ENCODE results near the gene N4BP2L2.
"Not testable (repeated sequence)": the region's sequence is repeated elsewhere in the genome, so short reads cannot be mapped to it uniquely, and the experiment has no call there.

Gene N4BP2L2

DNA sequence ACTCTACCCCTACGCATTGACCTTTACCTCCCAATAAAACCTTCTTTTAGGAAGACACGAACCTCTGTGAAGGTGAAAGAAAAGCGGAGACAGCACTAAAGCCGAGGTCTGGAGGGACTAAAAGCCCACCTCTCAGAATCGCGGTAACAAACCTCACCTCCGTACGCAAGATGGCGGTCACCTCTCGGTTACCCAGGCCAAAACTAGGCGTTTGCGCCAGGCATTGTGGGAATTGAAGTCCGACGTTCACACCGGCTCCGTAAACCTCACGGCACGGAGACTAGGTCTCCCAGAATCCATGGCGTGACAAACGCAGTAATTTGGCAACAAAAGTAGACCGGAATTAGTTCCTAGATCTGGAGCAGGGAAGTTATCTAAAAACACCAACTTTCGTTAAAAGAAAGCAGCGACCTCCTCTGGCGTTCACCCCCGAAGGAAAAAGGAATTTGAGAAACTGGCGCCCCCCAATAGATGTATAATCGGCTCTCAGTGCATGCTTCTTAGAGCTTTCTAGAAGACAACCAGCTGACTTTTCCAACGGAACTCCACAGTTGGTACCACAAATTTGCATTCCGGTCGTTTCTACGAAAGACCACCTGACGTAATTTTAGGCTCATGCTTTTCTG lies at the start of gene N4BP2L2:
N4BP2L2 (minus strand) TSS at position 175 of the 626 bp plus-strand sequence. CDS start 1,768 bp downstream, outside the sequence.
- peak; percentile 95 for DNase-seq (ENCODE audit: low read depth)

DNA sequence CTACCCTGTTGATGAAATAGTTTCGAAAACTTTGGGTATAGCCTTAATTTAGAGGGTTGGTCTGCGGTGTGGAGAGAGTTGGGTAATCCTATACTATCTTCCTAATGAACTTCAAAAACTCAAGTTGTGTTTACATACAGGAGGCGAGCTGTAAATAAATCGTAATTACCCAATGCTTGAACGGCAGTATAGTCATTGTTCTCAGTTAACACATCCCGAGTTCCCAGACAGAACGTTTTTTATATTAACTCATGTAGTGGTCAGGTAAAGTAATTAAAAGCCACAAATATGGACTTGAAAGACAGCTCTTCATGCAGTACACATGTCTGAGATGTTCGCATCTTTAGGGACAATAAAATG lies 49.2 kb upstream of the N4BP2L2 start:
- no peak for DNase-seq (ENCODE audit: low read depth)

DNA sequence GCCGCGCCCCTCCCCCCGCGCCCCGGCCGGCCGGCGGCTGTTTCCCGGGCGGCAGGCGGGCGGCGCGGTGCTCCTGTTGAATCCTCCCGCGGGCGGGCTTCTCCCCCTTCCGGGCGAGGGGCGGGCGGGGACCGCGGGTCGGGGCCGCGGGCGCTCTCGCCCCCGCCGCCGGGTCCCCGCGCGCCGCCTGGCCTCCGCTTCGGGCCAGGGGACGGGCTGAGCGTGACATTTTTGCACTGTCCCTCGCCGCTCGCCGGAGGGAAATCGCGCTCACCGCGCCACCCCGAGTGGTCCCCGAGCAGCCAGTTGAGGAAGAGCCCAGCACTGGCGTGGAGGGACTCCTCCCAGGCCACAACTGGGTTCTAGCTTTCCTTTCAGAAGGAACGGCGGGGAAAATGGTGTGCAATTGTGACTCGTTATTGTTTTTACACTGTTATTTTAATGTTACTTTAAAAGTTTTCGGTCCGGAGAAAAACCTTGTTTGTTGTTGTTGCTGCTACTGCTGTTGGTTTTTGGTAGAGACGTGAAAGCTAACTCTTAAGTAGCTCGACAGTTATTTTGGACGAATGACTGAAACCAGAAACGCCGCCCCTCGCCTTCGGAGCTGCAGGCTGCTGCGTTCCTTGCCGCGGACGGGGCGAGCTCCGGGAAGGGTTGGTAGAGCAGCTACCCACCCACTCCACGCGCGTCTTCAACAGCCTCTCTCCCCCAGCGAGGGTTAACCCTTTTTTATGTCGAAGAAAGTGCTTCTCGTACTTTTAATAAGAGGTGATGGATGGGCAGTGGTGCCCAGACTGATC lies 48.6 kb upstream of the N4BP2L2 start:
- DNase-seq (ENCODE audit: low read depth) = no peak

DNA sequence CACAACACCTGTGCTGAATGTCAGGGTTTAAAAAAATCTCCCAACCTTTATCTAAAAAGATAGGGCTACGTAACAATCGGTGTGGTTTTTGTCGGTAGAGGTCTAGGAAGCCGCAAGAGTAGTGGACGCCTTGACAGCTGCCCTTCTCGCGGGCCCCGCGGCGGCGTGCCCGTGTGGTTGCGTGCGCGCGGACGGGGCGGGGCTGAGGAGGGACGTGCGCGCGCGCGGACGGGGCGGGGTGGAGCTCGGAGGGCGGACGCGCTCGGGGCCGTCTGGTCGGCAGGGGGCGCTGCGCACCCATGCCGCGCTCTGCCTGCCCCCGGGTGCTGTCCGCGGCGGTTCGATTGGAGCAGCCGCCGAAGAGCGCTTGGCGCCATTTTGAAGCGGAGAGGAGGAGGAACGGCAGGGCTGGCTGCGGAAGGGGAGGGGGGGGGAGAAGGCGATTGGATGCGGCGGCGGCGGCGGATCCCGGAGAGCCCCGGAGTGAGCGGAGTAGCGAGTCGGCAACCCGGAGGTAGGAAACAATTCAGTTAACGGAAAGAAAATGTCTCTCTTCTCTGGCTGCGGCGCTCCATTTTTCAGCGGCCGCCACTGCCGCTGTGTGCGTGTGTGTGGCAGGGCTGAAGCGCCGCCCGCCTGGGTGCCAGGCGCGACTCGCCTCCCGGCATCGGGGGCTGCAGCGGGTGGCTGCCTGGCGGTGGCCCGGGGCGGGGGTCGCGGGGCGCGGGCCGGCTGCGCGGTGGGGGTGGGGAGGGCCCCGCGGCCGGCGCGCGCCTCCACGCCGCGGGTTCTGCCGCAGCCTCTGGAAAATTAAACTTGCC lies 47.7 kb upstream of the N4BP2L2 start, which contains the start of gene PDS5B:
PDS5B (plus strand) TSS at position 373 of the 821 bp plus-strand sequence. CDS start 62,321 bp downstream, outside the sequence.
- peak; percentile 55 for DNase-seq (ENCODE audit: low read depth)

DNA sequence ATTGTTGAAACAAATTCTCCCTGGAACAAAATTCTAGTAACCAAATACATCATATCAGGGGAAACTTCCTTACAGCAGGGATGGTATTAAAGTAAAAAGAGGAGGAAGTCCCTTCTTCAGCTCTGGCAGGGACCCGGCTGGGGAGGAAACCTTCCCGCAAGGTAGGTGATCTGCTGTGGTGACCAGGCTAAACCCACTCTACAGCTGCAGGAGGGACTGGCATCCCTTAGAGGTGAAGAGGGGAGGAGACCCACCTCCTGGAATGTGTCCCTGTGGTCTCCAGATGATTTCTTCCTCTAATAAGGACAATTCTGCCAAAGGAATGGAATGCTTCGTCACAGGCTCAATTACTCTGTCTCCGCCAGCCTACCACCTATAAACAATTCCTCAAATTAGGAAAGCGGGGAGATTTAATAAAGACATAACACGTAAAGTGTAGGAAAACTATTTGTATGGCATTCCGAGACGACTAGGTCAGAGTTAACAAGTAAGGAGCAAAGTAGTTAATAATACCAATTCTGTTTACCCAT lies 47.0 kb upstream of the N4BP2L2 start:
- no peak for DNase-seq (ENCODE audit: low read depth)

DNA sequence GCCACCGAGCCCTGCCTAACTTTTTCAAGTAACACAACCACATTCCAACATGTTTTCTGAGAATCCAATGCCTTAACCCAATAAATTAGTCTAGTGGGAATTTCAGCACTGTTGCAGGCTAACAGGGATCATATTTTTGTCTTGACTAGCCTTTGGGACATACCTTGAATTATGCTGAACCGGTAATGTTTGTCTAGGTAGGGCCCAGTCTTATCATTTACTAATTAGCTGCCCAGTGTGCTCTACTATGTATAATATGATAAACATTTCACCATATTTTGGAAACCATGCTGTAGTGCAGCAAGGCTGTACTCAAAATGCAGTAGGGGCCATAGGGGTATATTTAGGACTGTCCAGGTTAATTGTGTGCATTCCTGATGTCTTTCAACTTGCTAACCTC lies 44.4 kb upstream of the N4BP2L2 start:
- no peak for DNase-seq (ENCODE audit: low read depth)

DNA sequence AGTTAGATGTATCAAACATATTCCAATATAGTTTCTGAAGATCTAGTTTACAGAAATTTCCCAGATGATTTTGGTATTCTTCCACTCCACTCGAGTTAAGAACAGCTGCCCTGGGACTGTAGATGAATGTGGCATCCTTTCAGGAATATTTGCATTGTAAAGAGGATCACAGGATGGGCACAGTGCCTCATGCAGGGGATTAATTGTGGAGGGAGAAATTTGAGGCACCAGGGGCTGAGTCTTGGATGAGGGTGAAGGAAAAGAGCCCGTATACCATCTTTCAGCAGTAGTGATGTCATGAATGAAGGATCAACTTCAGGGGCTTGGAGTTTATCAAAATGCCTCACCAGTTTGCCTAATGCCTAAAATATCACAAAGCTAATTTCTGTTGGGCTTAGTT lies 43.7 kb upstream of the N4BP2L2 start:
- DNase-seq (ENCODE audit: low read depth) = no peak

DNA sequence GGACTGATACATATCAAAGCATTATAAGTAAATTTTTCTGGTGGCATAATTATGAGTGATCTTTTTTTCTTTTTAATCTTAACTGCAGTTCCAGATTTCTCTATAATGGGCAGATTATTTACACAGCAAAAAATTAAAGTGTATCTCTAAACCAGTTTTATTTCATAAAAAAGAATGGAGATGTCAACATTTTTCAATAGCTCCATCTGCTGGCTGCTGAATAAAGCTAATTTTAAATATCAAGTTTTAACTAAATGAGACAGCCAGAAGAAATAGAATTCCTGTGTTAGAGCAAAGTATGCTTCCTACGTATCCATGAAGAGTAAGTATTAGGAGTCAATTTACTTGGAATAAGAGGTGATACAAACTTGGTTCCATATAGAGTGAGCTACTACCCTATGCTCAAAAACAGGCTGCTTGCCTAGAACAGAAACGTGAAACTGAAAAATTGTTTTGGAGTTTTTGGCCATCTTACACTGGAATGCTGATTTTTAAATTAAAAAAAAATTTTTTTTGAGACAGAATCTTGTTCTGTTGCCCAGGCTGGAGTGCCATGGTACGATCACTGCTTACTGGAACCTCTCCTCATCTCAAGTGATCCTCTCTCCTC lies 42.7 kb upstream of the N4BP2L2 start:
- DNase-seq (ENCODE audit: low read depth) = no peak

DNA sequence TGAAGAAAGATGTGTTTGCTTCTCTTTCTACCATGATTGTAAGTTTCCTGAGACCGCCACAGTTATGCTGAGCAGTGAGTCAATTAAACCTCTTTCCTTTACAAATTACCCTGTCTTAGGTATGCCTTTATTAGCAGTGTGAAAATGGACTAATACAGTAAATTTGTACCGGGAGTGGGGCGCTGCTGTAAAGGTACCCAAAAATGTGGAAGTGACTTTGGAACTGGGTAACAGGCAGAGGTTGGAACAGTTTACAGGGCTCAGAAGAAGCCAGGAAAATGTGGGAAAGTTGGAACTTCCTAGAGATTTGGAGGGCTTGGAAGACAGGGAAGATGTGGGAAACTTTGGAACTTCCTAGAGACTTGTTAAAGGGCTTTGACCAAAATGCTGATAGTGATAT lies 38.4 kb upstream of the N4BP2L2 start:
- no peak for DNase-seq (ENCODE audit: low read depth)

DNA sequence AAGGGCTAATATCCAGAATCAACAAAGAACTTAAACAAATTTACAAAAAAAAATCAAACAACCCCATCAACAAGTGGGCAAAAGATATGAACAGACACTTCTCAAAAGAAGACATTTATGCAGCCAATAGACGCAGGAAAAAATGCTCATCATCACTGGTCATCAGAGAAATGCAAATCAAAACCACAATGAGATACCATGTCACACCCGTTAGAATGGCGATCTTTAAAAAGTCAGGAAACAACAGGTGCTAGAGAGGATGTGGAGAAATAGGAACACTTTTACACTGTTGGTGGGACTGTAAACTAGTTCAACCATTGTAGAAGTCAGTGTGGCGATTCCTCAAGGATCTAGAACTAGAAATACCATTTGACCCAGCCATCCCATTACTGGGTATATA lies 37.1 kb upstream of the N4BP2L2 start:
- DNase-seq (ENCODE audit: low read depth) = not testable (repeated sequence)

DNA sequence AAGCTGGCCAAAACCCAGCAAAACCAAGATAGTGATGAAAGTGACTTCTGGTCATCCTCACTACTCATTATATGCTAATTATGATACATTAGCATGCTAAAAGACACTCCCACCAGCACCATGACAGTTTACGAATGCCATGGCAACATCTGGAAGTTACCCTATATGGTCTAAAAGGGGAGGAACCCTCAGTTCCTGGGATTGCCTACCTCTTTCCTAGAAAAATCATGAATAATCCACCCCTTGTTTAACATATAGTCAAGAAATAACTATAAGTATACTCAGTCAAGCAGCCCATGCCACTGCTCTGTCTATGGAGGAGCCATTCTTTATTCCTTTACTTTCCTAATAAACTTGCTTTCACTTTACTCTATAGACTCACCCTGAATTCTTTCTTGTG lies 22.2 kb upstream of the N4BP2L2 start:
- DNase-seq (ENCODE audit: low read depth) = not testable (repeated sequence)

DNA sequence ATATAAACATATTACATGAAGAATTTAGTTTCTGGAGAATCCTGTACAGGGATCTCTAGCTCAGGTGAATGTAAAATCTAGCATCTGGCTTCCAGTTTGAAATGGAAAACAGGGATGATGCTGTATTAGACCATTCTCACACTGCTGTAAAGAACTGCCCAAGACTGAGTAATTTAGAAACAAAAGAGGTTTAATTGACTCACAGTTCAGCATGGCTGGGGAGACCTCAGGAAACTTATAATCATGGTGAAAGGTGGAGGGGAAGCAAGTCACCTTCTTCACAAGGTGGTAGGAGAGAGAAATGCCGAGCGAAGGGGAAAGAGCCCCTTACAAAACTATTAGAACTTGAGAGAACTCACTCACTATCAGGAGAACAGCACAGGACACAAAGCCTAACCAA lies 17.0 kb upstream of the N4BP2L2 start:
- no peak for DNase-seq (ENCODE audit: low read depth)

DNA sequence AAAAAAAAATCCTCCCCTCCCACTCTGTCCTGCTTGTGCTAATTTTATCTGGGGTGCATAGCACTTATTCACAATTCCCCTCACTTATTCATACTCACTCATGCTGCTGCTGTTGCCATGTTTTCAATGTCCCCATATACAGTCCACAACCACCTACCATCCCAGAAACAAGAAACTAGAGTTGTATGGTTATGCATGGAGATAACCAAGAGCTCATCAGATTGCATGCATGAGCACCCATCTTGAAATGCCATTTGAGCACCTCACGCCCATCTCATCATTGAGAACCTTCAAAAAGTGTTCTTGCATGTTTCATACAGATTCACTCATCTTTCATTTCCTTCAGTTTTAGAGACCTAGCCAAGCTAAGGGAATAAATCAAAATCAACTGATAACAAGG lies 15.1 kb upstream of the N4BP2L2 start:
- no peak for DNase-seq (ENCODE audit: low read depth)

DNA sequence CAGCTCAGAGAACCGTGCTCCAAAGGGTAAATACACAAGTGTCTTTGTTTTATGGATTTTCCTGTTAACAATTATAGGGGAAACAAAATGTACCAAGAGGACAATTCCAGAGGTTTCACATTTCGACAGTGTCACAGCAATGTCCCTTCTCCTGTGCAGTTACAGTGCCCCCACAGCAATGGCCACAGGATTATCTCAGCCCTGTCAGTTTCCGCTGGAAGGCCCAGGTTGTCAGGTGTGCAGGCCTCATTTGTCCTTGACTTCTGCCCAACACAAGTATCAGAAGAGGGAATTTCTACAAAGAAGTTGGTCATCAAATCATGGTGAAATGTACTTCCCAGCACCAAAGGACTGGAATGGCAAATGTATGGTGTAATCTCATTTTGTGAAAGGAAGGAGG lies 11.2 kb upstream of the N4BP2L2 start:
- DNase-seq (ENCODE audit: low read depth) = no peak

DNA sequence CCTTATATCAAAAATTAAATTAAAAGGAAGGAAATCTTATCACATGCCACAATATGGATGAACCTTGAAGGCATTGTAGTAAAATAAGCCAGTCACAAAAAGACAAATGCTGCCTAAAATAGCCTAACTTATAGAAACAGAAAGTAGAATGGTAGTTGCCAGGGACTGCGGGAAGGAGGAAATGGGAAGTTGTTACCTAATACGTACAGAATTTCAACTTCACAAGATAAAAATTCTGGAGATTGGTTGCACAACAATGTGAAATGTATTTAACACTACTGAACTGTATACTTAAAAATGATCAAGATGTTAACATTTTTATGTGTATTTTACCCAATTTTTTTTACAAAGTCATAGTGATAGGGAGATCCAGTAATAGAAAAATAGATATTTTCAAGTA lies 10.2 kb upstream of the N4BP2L2 start:
- DNase-seq (ENCODE audit: low read depth) = no peak

DNA sequence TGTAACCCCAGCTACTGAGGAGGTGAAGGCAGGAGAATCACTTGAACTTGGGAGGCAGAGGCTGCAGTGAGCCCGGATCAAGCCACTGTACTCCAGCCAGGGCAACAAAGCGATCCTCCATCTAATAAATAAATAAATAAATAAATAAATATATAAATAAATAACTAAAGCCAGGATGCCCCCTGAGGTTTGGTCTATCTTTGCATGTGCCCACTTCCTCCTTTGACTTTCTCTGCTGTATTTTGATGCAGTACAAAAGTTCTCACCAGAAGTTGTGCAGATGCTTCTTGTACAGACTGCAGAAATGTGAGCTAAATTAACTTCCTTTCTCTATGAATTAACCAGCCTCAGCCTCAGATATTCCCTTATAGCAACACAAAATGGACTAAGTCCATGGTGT lies 6.5 kb upstream of the N4BP2L2 start:
- no peak for DNase-seq (ENCODE audit: low read depth)

DNA sequence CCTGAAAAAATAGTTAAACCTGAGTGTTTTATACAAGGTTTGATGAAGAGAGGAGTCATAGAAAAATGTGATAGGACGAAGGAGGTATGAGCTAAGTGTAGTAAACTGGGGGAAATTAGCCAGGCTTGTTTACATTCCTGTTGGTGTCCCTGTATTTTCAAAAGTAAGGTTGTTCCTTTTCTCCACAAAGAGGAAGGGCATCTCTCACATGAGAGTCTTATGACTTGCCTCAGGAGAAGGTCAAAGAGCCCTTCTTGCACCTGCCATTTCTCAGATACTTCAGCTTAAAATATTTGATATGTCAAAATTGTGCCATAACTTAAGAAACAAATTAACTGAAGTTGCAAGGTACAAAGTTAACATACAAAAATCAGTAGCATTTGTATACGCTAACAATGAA lies 3.6 kb upstream of the N4BP2L2 start:
- DNase-seq (ENCODE audit: low read depth) = no peak

DNA sequence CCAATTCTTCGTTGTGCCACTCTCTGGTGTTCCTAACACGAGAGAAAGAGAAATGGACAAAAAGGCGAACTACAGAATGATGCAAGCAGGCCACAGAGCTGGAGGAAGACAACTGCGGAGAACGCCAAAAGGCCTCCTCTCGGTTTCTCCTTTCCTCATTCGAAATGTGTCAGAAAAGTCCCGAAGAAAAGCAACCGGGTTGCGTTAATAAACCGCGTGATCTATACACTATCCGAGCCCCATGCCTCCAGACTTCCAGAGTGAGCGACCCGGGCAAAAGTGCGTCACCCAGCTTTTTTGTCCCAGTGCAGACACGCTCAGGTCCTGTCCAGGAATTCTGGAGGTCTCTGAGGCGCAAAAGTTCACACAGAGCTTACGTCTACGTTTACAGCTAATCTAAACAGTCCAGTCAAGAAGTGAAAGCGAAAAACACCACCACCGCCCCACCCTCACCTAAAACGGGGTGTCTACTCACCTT lies 413 bp downstream of the N4BP2L2 start:
- DNase-seq (ENCODE audit: low read depth) = no peak

DNA sequence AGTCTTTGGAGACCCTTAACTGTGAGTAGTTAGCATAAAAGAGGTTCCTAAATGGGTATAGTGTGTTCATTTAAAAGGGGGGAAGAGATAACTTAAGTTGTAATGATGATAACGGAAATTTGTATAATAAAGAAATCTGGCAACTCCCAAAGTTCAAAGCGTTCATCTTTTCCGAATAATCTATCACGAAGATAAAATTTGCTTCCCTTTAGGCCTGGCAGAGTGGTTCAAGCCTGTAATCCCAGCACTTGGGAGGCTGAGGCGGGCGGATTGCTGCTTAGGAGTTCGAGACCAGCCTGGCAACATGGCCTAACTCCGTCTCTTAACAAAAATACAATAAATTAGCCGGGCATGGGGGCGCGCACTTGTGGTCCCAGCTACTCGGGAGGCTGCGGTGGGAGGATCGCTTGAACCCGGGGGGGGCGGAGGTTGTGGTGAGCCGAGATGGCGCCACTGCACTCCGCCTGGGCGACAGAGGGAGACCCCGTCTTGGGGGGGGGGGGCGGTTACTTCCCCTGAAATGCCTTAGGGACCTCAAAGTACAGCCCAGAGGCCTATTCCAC lies 934 bp downstream of the N4BP2L2 start:
- no peak for DNase-seq (ENCODE audit: low read depth)

DNA sequence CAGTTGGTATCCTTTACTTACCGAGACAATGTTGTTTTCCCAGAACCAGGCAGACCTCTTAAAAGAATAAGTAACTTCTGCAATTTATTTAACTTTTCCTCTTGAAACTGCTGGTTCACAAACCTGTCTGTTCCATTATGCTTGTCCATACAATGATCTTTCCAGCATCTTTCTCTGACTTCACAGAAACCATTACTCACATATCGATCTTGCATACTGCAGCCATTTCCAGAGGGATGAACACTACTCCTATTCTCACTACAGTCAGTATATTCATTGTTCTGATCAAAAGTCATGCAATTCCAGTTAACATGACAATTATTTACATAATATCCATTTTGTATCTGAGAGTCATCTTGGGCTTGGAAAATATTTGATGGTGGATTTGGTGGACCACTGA lies 2.8 kb downstream of the N4BP2L2 start:
- no peak for DNase-seq (ENCODE audit: low read depth)

DNA sequence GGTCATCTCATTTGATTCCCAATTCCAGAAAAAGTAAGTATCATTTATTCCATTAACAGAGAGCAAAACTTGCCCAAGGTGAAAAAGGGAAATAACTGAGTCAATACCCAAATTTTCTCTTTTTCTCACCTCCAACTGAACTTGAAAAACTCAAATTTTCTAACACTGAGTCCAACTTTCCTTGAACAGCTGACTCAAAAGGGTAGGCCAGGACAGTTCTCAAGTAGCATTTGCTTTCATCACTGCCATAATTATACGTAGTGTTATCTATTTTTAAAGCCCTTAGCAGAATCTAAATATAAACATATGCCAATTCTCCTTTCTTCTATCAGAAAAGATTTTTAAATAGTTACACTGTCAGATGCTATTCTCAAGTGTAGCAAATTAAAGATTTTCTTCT lies 3.5 kb downstream of the N4BP2L2 start:
- DNase-seq (ENCODE audit: low read depth) = no peak

DNA sequence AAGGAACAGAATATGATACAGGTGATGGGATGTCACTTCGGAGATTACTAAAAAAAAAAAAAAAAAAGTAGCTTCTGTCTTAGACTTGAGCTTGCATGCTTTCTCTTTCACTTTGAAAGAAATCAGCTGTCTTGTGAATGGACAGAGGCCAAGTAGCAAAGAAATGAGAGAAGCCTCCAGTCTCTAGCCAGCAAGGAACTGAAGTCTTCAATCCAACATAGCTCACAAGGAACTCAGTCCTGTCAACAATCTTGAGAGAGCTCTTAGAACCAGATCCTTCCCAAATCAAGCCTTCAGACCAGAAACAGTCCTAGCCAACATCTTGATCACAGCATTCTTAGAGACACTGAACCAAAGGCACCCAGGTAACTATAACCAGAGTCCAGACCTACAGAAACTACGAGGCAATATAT lies 7.7 kb downstream of the N4BP2L2 start:
- peak; percentile 39 for DNase-seq (ENCODE audit: low read depth)
